ENCODE data around the gene AGPS. TPM values are rescaled to one million over a fixed set of nuclear protein-coding genes. Genes with fewer than 3 reads are reported as not detected.

AGPS gene
- total and polyA plus RNA-seq, 2 of the 13 experiments (the other 11 are each of a cell fraction or from before 2014, with no cell fraction given): 39.4 to 99.0 TPM

DNA sequence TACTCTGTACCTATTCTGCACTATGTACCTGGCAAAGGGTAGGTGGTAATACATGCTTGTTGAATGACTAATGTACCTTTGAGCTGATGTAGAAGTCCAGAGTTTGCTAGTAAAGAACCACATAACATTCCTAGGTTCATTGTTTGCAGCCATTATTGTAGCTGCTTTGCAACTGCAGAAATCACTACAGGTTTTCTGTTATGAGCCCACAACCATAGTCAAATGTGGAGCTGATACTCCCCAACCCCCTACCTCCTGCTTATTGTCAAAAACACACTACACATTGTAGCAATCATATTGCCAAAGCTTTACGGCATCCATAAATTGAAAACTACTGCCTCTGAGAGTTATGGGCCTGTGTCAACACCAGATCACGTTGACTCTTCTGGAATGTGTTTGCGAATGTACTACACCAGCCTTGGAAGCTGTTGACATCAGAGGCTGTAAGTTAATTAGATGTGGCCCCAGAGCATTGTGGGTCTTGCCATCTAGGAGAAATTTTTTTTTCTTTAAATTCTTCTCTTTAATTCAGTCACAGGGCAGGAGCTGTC, 187.0 kb downstream of the AGPS start (continued):
- TF ChIP-seq CREB1 (IDR thresholded peaks at IDR 0.05): no peak
- TF ChIP-seq CREB1 (CRISPR knock-in tag; IDR thresholded peaks at IDR 0.05): peak; percentile 36; the same call in 1 of the 2 replicates
- no peak for TF ChIP-seq ZNF670 (CRISPR knock-in tag; IDR thresholded peaks at IDR 0.05; ENCODE audit: borderline replicate concordance)
- no peak; the same call in 1 of the 2 replicates for TF ChIP-seq SNAPC2 (CRISPR knock-in tag; IDR thresholded peaks at IDR 0.05)
- no peak for TF ChIP-seq MZF1 (CRISPR knock-in tag; IDR thresholded peaks at IDR 0.05; ENCODE audit: borderline replicate concordance)
- TF ChIP-seq ZNF556 (CRISPR knock-in tag; IDR thresholded peaks at IDR 0.05; ENCODE audit: borderline replicate concordance): no peak
- TF ChIP-seq, protein P1, sequence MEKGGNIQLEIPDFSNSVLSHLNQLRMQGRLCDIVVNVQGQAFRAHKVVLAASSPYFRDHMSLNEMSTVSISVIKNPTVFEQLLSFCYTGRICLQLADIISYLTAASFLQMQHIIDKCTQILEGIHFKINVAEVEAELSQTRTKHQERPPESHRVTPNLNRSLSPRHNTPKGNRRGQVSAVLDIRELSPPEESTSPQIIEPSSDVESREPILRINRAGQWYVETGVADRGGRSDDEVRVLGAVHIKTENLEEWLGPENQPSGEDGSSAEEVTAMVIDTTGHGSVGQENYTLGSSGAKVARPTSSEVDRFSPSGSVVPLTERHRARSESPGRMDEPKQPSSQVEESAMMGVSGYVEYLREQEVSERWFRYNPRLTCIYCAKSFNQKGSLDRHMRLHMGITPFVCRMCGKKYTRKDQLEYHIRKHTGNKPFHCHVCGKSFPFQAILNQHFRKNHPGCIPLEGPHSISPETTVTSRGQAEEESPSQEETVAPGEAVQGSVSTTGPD (CRISPR knock-in tag; IDR thresholded peaks at IDR 0.05): no peak
- no peak for TF ChIP-seq ZNF703 (CRISPR knock-in tag; IDR thresholded peaks at IDR 0.05; ENCODE audit: borderline replicate concordance)
- no peak for TF ChIP-seq ZFAT (CRISPR knock-in tag; conservative IDR thresholded peaks at IDR 0.05)
- TF ChIP-seq ZNF12 (CRISPR knock-in tag; IDR thresholded peaks at IDR 0.05): peak; percentile 9; the same call in 1 of the 2 replicates
- TF ChIP-seq PRPF4 (IDR thresholded peaks at IDR 0.05; ENCODE audit: low read depth, low read length, poor library complexity, severe bottlenecking): no peak
- TF ChIP-seq PRMT3 (CRISPR knock-in tag; IDR thresholded peaks at IDR 0.05; ENCODE audit: borderline replicate concordance, low read depth): no peak
- no peak for TF ChIP-seq TBP (CRISPR knock-in tag; IDR thresholded peaks at IDR 0.05)
- 0 out of 2 replicates have a peak, but pooled peaks have one; percentile 27 for TF ChIP-seq JUND (CRISPR knock-in tag; IDR thresholded peaks at IDR 0.05)
- TF ChIP-seq ZFP41 (CRISPR knock-in tag; IDR thresholded peaks at IDR 0.05; ENCODE audit: borderline replicate concordance): no peak
- TF ChIP-seq RELA (CRISPR knock-in tag; IDR thresholded peaks at IDR 0.05): no peak
- no peak for TF ChIP-seq GATAD1 (CRISPR knock-in tag; IDR thresholded peaks at IDR 0.05)
- TF ChIP-seq ELF3 (CRISPR knock-in tag; IDR thresholded peaks at IDR 0.05): 0 out of 2 replicates have a peak, but pooled peaks have one; percentile 30
- no peak for TF ChIP-seq NFATC3 (CRISPR knock-in tag; IDR thresholded peaks at IDR 0.05)
- TF ChIP-seq ZFP36L1 (CRISPR knock-in tag; IDR thresholded peaks at IDR 0.05): no peak
- TF ChIP-seq ZNF496 (CRISPR knock-in tag; IDR thresholded peaks at IDR 0.05; ENCODE audit: insufficient replicate concordance): no peak
- 0 out of 2 replicates have a peak, but pooled peaks have one; percentile 15 for TF ChIP-seq BCL6 (CRISPR knock-in tag; IDR thresholded peaks at IDR 0.05)
- 0 out of 2 replicates have a peak, but pooled peaks have one; percentile 17 for TF ChIP-seq SMARCE1 (IDR thresholded peaks at IDR 0.05; ENCODE audit: borderline replicate concordance)
- TF ChIP-seq MAFF (IDR thresholded peaks at IDR 0.05; ENCODE audit: low read depth, low read length): peak; percentile 14; the same call in 1 of the 2 replicates
- TF ChIP-seq NFKBIZ (CRISPR knock-in tag; IDR thresholded peaks at IDR 0.05): no peak
- TF ChIP-seq, protein P2, sequence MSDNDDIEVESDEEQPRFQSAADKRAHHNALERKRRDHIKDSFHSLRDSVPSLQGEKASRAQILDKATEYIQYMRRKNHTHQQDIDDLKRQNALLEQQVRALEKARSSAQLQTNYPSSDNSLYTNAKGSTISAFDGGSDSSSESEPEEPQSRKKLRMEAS (IDR thresholded peaks at IDR 0.05): no peak
- TF ChIP-seq, protein P3, sequence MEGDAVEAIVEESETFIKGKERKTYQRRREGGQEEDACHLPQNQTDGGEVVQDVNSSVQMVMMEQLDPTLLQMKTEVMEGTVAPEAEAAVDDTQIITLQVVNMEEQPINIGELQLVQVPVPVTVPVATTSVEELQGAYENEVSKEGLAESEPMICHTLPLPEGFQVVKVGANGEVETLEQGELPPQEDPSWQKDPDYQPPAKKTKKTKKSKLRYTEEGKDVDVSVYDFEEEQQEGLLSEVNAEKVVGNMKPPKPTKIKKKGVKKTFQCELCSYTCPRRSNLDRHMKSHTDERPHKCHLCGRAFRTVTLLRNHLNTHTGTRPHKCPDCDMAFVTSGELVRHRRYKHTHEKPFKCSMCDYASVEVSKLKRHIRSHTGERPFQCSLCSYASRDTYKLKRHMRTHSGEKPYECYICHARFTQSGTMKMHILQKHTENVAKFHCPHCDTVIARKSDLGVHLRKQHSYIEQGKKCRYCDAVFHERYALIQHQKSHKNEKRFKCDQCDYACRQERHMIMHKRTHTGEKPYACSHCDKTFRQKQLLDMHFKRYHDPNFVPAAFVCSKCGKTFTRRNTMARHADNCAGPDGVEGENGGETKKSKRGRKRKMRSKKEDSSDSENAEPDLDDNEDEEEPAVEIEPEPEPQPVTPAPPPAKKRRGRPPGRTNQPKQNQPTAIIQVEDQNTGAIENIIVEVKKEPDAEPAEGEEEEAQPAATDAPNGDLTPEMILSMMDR (CRISPR knock-in tag; IDR thresholded peaks at IDR 0.05): no peak
- no peak for TF ChIP-seq ZNF781 (CRISPR knock-in tag; IDR thresholded peaks at IDR 0.05; ENCODE audit: borderline replicate concordance, not compliant biosample characterization)
